GM12891 (cell line): ENCODE measurements around the gene ANKRD33B.

Experiments
- PAX5 ChIP-seq: IDR thresholded peaks from 2 replicates; pipeline ENCODE4 v1.6.1; 2011; ENCODE audit warnings: low read length, moderate library complexity, mild to moderate bottlenecking; ENCODE audit not compliant: insufficient read depth, severe bottlenecking
- POLR2A ChIP-seq: IDR thresholded peaks from 2 replicates; pipeline ENCODE4 v1.6.1; 2011; ENCODE audit warnings: low read depth, low read length, control low read depth
- POLR2AphosphoS5 ChIP-seq: IDR thresholded peaks from 2 replicates; pipeline ENCODE4 v1.6.1; 2011; ENCODE audit warnings: low read depth, low read length, control low read depth
- POU2F2 ChIP-seq: IDR thresholded peaks from 2 replicates; pipeline ENCODE4 v1.6.1; 2011; ENCODE audit warnings: low read depth, mild to moderate bottlenecking, control low read depth, low read length, moderate library complexity
- TAF1 ChIP-seq: IDR thresholded peaks from 2 replicates; pipeline ENCODE4 v1.6.1; 2011; ENCODE audit warnings: low read depth, low read length, control low read depth

DNA sequence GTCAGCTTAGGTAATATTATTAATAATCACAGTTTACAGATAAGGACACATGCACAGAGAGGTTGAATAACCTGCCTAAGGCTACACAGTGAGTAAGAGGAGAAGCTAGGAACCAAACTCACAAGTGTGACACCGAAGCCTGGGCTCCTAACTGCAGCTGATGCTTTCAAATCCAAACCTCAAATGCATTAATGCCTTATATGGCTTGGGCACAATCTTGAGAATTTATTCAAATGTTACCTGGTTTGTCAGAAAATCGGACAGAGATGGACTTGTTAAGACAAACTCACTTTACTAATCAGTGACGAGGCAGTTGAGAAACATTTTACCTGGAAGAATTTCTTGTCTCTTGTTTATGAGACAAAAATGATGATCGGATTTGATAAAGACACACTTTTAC is 142.5 kb downstream of the ANKRD33B start:
- TF ChIP-seq TAF1 = no peak
- no peak for TF ChIP-seq PAX5
- TF ChIP-seq POLR2AphosphoS5 = no peak
- TF ChIP-seq POLR2A = no peak
- no peak for TF ChIP-seq POU2F2
